GM19452 (cell line): ENCODE data around the gene ODAM.
"Not testable (repeated sequence)": the region's sequence is repeated elsewhere in the genome, so short reads cannot be mapped to it uniquely, and the experiment has no call there.

Source experiments
- ATAC-seq: cut with Tn5 transposase; IDR thresholded peaks from one replicate; pipeline ENCODE4 v1.9.1; 2021; ENCODE audit not compliant: unreplicated experiment

ODAM gene

DNA sequence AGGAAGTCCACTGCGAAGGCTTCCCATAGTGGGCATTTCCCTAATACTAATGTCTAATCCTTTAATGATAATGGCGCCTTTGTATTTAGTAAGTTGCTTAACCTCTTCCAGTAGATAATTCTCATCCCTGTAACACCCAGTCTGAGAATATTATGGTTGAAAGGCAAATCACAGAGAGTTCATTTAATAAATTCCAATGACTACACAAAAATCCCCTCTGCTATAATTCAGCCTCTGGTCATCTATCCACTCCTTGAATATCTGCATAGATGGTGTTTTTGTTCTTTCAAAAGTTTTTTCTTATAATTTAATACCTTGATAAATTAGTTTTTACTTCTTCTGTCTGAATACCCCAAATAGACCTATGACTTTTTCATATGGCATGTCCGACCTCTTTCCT lies 25.9 kb downstream of the ODAM start:
- not testable (repeated sequence) for ATAC-seq

DNA sequence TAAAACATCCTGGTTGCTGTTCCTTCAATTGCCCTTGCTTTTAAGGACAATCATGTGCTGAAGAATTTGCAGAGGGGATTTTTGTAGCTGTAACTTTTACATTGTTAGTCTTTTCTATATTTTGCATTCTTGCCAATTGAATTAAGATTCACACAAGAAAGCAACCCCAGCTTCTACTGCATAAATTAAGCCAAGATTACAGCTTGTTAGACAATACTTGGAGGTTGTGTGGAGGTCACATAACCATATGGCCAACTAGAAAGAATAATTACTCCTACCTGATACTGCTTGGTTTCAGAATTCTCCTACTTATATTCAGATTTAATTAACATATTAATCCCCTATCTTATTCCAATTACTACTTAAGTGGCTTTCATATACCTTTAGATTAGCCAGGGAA lies 26.3 kb downstream of the ODAM start:
- ATAC-seq, result not testable (repeated sequence)

DNA sequence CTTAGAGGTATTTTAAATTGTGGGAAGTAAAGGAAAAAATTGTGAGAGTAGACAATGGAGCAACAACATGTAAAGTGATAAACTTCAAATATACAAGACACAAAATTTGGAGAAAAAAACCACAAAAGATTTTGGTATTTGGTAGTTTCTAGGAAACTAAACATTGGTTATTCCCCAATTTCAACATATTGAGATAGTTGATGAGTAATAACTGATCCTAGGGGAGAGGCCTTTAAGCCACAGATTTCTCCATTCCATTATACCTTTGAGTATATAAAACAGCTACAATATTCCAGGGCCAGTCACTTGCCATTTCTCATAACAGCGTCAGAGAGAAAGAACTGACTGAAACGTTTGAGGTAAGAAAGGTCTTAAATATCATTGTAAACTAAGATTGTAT lies 30.3 kb downstream of the ODAM start, which contains the start of gene FDCSP:
TSS of gene FDCSP (plus strand) at position 301 of the 400 bp plus-strand sequence. CDS start 5,071 bp downstream, outside the sequence.
- no peak for ATAC-seq

DNA sequence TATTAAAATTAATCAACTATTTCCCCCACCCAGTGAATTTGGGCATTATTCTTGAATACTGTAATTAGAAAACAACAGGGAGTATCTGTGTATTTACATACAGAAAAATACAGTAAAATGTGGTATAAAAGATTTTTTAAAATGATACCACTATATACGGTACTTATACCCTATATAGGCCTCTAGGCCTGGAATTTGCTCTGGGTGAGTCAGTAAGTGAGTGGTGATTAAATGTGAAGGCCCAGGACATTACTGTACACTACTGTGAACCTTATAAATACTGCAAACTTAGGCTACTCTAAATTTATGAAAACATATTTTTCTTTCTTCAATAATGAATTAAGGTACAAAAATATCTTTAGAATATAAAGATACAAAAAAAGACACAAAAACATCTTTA lies 40.6 kb downstream of the ODAM start:
- no peak for ATAC-seq

DNA sequence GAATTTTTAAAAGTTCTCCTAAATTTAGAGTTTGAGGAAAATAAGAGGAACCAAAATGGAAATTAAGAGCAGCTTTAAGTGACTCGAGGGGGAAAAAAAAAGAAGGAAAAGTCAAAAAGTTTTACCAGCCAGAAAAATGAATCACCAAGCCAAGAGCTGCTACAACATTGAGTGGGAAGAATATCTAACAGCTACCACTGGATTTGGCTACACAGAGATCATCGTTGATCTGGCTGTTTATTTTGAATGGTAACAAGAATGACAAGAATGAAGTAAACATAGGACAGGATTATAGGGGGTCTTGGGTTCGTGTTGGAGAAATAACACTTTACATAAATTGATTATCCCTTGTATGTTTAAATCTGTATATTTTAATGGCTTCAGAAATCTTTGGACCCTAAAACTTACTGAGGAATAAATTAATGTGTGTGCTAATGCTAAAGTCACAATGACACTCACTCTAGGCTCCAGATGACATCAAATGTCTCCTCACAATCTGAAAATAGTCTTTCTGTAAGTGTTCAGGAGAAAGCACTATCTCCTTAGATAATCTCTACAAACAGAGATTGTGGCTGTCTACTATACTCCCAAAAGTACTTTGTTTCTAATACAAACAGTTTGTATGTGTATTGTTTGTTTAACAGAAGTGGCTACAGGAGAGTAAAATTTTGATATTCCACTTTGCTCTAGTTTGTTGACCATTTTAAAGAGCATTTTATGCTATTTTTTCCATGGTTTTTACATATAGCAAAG lies 43.8 kb downstream of the ODAM start:
- ATAC-seq, result no peak

DNA sequence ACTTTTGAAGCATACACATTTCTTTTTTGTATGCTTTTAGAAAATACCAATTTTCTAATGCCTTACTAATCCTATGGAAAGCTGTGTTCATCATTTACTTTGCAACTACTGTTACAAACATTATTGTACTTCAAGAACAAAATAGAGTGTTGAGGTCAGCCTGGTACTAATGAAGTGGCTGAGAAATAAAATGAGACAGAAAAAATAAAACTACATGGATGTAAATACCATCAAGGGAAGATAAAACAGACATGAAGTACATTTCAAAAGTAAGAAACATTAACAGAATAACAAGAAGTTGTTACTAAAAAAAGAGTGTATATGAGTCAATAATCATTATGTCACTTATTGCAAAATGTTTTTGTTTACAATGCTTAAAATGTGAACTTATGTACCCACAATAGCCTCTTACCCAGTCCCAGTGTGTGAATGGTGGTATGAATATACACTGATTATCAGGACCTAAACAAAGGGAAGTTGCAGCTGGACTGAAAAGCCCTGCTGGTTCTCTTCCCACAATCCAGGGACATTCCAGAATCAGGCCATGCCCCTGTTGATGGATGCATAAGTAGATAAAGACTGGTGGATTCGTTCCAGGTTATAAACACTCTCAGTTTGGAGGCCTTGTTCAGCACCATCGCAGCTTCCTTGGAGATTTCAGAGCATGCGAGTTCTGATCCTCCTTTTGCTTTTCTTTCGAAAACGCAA lies 44.5 kb downstream of the ODAM start:
- no peak for ATAC-seq

DNA sequence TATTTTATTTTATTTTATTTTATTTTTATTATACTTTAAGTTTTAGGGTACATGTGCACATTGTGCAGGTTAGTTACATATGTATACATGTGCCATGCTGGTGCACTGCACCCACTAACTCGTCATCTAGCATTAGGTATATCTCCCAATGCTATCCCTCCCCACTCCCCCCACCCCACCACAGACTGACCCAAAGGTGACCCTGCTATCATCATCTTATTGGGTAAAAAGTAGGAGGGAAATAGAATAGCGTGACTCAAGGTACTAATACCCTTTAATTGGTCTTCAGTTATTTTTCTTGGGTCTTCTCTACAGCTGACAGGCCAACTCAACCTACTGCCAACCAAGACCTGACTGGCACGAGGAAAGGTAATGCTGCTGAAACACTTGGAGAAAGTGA lies 46.8 kb downstream of the ODAM start, which contains the start of gene CSN3:
TSS of gene CSN3 (plus strand) at position 301 of the 400 bp plus-strand sequence. CDS start 2,223 bp downstream, outside the sequence.
- ATAC-seq, result not testable (repeated sequence)

DNA sequence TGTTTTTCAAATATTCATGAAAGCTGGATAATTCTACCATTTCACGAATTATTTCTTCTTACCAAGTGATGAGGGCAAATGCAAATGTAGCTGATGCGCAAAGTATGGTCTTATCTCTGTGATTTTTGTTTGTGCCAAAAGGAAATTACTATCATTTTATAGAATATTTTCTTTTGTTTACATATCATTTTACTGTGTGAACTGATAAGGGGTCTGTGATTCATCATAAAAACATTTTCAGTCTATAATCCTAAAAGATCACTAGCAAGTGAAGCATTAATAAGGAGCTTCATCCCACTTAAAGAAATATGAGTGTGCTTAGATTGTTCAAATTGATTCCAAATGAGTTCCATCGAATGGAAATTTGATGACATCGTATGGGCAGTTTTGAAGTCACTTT lies 47.6 kb downstream of the ODAM start:
- no peak for ATAC-seq

DNA sequence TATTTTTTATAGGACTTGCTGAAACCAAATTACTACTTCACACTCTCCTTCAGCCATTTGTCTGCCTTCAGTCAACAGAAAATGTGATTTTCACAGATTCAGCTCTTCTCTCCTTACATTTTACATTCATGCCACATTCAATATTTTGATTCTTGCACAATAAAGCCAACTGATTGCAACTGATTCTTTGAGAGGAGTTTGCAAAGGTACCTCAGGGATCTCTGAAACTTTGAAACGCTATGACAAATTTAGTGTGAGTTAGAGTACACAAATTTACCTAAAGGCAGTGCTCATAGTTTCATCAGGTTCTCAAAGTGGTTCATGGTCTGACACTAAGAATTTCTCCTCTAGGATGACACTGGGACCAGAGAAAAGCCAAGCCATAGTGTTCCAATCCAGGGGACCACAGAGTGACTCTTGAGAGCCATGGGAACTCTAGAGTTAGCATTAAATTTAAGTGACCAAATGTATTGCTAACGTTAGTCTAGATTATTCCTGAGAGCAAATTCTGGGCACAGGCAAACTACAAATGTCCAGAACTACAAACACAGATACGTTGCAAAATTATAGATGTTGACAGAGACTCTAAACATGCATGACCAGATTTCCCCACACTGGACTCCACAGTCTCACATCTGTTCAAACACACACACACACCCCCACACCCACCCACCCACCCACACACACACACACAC lies 55.9 kb downstream of the ODAM start:
- no peak for ATAC-seq

DNA sequence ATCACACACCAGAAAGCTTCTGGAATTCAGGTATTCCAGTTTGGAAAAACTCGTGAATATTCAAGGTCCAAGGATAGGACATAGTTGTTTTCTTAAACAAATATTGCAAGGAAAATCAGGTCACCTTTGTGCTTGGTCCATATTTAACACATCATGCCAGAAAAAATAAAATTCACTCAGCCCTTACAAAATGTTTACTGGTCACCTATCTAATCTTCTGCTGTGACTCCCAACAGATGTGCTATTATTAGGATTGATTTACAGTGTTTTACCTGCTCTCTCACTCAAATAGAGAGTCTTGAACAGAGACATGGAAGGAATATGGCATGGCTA lies 56.4 kb downstream of the ODAM start:
- no peak for ATAC-seq
